Femur (tissue), 1 donor: ENCODE measurements around the gene LRRC74B.
A peak's percentile ranks its signal among the peaks of the same experiment; 100 is the strongest.
"Not testable (repeated sequence)": the region's sequence is repeated elsewhere in the genome, so short reads cannot be mapped to it uniquely, and the experiment has no call there.

ENCODE experiments used
- DNase-seq: peaks from one replicate; pipeline ENCODE4 v3.0.0-alpha.2; 2017

Gene LRRC74B

GRCh38 chr22:21032037-21032867, 13.5 kb upstream of the LRRC74B start, which contains the start of gene SLC7A4:
Gene SLC7A4, minus strand, starts transcription at chr22:21032561. Its CDS starts 749 bp downstream, at chr22:21031812.
- peak; percentile 35 for DNase-seq

GRCh38 chr22:21032868-21033688, 12.7 kb upstream of the LRRC74B start:
- DNase-seq, result no peak

- no peak for DNase-seq
Observed at GRCh38 chr22:21033895-21034294, 11.9 kb upstream of the LRRC74B start.

DNA sequence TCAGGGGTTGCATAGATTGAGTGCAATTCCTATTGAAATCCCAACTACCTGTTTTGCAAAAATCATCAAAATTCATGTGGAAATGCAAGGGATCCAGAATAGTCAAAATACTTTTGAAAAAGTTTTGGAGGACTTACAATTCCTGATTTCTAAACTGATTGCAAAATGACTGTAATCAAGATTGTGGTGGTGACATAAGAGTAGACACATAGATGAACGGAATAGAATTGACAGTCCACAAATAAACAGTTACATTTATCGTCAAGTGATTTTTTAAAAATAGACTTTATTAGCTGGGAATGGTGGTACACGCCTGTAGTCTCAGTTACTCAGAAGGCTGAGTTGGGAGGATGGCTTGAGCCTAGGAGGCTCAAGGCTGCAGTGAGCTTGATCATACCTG, 10.8 kb upstream of the LRRC74B start:
- no peak for DNase-seq

DNA sequence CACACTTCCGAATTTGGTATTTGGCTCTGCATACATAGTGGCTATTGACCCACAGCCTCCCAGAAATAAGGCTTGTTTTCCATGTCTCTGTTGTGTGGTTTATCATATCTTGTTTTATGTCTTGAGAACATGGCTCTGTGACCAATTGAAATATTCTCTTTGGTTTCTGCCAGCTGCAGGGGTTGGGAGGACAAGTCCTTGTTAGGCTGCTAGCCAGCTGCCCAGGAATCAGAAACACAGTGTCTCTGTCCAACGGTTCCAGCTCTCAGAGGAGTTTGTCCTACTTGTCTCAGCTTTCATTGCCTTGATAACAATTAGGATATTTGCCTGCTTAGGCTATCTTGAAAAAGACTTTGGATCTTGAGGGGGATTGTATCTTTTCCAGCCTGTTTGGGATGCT, 7.3 kb upstream of the LRRC74B start:
- no peak for DNase-seq

GRCh38 chr22:21039158-21039557, 6.6 kb upstream of the LRRC74B start:
- DNase-seq, result not testable (repeated sequence)

DNA sequence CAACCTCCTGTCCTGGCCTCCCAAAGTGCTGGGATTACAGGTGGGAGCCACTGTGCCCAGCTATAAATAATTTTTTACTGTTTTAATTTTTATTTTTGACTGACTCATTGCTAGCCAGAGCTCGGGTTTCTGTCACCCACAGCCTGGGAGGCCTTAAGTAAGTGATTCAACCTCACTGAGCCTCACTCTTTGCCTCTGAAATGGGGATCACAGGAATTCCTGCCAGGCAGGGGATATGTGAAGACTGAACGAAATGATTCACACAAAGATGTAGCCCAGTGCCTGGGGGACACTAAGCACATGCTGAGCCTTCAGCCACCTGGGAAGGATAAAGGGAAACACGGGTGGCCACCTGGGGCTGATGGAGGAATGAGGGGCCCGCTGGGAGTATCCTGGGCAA, 3.8 kb upstream of the LRRC74B start:
- no peak for DNase-seq

GRCh38 chr22:21042978-21043859, 2.5 kb upstream of the LRRC74B start:
- no peak for DNase-seq

GRCh38 chr22:21043860-21044535, 1.7 kb upstream of the LRRC74B start:
- no peak for DNase-seq

- peak; percentile 76 for DNase-seq
Observed at GRCh38 chr22:21044931-21045584, 688 bp upstream of the LRRC74B start.

DNA sequence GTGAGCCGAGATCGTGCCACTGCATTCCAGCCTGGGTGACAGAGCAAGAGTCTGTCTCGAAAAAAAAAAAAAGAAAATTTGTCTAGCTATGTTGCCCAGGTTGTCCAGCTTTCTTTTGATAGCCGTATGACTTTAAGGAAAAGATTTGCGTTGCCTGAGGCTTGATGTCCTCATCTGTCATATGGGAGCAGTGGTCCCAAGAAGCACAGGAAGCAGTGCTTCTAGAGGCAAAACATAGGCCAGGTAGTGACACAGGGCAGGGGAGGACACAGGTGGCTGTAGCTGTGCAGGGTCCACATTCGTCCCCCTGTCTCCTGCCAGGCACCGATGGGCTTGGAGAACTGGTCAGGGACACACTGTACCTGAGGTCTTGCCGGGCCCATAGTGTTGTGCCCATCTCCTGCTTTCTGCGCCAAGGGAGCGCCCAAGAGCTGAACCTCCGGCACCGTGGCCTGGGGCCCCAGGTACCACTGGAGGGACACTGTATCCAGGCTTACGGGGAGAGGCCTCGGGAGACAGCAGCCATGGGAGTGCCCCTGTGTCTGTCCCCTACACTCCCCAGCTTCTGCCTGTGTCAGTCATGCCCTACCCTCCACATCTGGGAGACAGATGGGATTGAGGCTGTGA, 1.4 kb downstream of the LRRC74B start:
- no peak for DNase-seq

DNA sequence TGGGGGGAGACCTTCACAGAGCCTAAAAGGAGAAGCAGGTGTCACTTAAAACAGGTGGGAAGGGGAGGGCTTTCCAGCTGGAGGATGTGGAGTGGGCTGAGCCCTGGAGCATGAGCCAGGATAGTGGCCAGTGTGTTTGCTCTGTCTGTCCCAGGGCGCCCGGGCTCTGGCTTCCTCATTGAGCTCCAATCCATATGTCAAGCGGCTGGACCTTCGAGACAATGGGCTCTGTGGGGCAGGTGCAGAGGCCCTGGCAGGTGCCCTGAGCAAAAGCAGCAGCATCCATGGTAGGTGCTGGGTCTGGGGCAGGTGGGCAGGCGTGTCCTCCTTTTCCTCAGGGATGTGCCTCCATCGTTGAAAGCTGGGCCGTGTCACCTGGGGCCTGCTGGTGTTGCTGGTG, 2.0 kb downstream of the LRRC74B start:
- no peak for DNase-seq

GRCh38 chr22:21048448-21048847, 2.7 kb downstream of the LRRC74B start:
- not testable (repeated sequence) for DNase-seq

DNA sequence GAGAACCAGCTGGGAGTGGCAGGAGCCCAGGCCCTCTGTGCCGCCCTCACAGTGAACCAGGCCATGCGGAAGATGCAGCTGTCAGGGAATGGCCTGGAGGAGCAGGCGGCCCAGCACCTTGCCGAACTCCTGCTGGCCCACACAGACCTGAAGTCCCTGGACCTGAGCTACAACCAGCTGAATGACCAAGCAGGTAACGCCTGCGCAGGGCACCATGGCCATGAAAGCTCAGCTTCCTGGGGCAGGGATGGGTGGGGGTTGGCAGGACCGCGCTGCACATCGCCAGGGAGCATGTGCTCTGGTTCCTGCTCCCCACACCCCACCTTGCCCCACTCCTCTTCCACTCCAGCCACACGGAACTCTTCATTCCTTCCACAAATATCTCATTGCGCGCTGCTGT, 3.2 kb downstream of the LRRC74B start:
- not testable (repeated sequence) for DNase-seq

- no peak for DNase-seq
Observed at GRCh38 chr22:21051145-21051830, 5.5 kb downstream of the LRRC74B start.

DNA sequence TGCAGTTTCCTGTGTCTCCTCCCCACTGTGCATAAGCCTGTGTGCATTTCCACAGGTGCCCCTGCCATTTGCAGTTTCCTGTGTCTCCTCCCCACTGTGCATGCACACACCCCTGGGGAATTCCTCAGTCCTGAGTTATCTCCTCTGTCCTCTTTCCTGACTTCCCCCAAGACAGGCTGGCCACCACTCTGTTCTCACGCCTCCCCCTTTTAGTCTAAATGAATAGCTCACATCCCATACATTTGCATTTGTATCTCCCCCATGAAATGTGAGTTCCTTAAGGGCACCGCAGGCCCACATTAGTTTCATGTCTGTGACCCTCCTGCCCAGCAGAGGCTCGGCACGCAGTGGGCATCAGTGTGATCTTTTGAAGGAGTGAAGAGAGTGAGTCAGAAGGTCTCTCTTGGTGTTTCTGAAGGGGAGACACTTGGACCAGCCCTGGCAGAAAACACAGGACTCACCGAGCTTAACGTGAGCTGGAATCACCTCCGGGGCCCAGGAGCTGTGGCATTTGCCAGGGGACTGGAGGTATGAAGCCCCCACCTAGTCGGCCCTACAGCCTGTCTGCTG, 6.2 kb downstream of the LRRC74B start:
- DNase-seq, result no peak

DNA sequence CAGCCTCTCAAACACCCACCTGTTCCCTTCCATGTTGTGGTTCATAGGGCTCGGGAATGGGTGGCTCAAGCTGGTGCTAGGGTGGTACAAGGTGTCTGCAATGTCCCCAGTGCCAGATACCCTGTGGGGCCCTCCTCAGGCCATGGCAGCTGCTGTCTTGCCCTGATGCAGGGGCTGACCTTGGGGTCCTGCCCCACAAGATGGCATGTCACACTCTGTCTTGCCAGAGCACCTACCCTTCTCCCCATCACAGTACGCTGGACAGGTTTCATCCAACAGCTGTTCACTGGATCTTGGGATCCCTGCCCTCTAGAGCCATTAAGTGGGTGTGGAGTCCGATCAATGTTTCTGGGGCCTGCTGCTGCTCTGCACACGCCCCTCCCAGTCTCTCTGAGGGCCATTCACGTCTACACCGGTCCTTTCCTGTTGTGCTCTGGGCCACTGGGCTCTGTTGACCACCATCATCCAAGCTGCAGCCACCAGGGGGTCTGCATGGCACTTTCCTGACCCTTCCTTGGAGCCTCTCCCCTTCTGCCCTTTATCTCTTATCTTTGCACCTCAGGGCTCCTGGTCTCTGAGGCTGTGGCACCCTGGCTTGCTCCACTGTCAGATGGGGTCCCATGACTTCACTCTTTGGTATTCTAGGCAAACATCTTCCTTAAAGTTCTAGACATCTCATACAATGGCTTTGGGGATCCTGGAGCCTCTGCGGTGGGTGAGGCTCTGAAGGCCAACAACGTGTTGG, 7.1 kb downstream of the LRRC74B start:
- no peak for DNase-seq

DNA sequence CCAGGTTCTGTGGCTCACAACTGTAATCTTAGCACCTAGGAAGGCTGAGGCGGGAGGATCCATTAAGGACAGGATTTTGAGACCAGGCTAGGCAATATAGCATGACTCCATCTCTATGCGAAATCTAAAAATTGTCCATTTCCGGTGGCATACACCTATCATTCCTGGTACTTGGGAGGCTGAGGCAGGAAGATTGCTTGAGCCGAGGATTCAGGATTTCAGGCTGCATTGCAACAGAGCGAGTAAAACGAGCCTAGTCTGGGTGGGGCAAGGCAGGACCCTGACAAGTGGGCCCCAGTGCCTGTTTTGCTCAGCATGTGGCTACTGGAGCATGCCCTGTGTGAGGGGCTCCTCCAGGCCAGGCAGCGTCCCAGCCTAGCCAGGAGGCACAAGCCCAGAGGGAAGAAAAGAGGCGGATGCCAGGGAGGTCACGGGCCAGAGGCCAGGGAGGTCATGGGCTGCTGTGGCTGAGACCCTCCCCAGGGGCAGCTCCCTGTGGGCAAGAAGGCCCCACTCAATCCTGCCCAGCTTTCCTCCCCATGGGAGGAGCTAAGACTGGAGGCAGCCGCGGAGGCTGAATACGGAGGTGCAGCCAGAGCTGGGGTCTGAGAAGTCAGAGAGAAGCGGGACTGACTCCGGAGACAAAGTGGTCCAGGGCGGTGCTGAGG, 8.4 kb downstream of the LRRC74B start:
- no peak for DNase-seq
